CD14-positive monocyte (primary cell): ENCODE data around the gene PRKAG3. TPM values are rescaled to one million over a fixed set of nuclear protein-coding genes. Genes with fewer than 3 reads are reported as not detected.

Experiments
- DNase-seq, 3 donors: peaks; one replicate each; pipeline ENCODE4 v3.0.0-alpha.2; 2011 to 2022
- H2AFZ ChIP-seq: 2 replicates; pipeline ENCODE4 v1.6.0; 2012; ENCODE audit warnings: mild to moderate bottlenecking, low read depth, low read length, inconsistent platforms; ENCODE audit not compliant: insufficient read depth, poor library complexity, severe bottlenecking
- H3K27ac ChIP-seq, 2 donors: 1 replicate in 1 of 2; 2 replicates in 1 of 2; pipeline ENCODE4 v1.5.1; 2012 to 2013; ENCODE audit warnings: low read length in 2 of 2, control low read depth in 1 of 2, inconsistent platforms in 1 of 2, low read depth in 1 of 2, mild to moderate bottlenecking in 1 of 2
- H3K27me3 ChIP-seq, 2 donors: one replicate each; pipeline versions ENCODE4 v1.6.0 to v1.6.1; 2011 to 2013; ENCODE audit warnings: low read length in 2 of 2; ENCODE audit not compliant: control insufficient read depth in 2 of 2, insufficient read depth in 2 of 2
- H3K36me3 ChIP-seq, 2 donors: replicated peaks in 1 of 2; 1 replicate in 1 of 2; 2 replicates in 1 of 2; pipeline versions ENCODE4 v1.5.1 to v1.6.1; 2012 to 2013; ENCODE audit warnings: low read length in 2 of 2, control low read depth in 1 of 2, inconsistent platforms in 1 of 2, mild to moderate bottlenecking in 1 of 2; ENCODE audit not compliant: insufficient read depth in 2 of 2, control insufficient read depth in 1 of 2
- H3K4me1 ChIP-seq, 2 donors: 1 replicate in 1 of 2; 2 replicates in 1 of 2; pipeline versions ENCODE4 v1.5.1 to v1.6.1; 2012 to 2013; ENCODE audit warnings: low read length in 2 of 2, control low read depth in 1 of 2, inconsistent platforms in 1 of 2, mild to moderate bottlenecking in 1 of 2, moderate library complexity in 1 of 2; ENCODE audit not compliant: insufficient read depth in 2 of 2, control insufficient read depth in 1 of 2
- H3K4me2 ChIP-seq: replicated peaks from 2 replicates; pipeline ENCODE3; 2012; ENCODE audit warnings: low read length, moderate library complexity, mild to moderate bottlenecking; ENCODE audit not compliant: poor library complexity, severe bottlenecking; ENCODE audit errors: extremely low read depth
- H3K4me3 ChIP-seq, 3 experiments: fragments of 200-600 bp in 1 of 3; sonication (generic) in 1 of 3; replicated peaks in 1 of 3; 1 replicate in 2 of 3; 2 replicates in 1 of 3; pipeline ENCODE4 v1.5.1; 2011 to 2013; ENCODE audit warnings: low read length in 3 of 3, mild to moderate bottlenecking in 3 of 3, control low read depth in 2 of 3, low read depth in 2 of 3, inconsistent platforms in 1 of 3, moderate library complexity in 1 of 3
- H3K79me2 ChIP-seq: 2 replicates; pipeline ENCODE4 v1.6.0; 2012; ENCODE audit warnings: mild to moderate bottlenecking, control low read depth, inconsistent platforms, low read length, moderate library complexity; ENCODE audit not compliant: insufficient read depth
- H3K9ac ChIP-seq: 2 replicates; pipeline ENCODE4 v1.6.0; 2017; ENCODE audit warnings: low read length, mild to moderate bottlenecking; ENCODE audit not compliant: insufficient read depth, poor library complexity, severe bottlenecking
- H3K9me3 ChIP-seq, 2 donors: replicated peaks in 1 of 2; 1 replicate in 1 of 2; 2 replicates in 1 of 2; pipeline versions ENCODE4 v1.5.1 to v1.6.1; 2012 to 2013; ENCODE audit warnings: low read length in 2 of 2, control low read depth in 1 of 2; ENCODE audit not compliant: control insufficient read depth in 1 of 2, insufficient read depth in 1 of 2
- H4K20me1 ChIP-seq: 2 replicates; pipeline ENCODE4 v1.6.0; 2012; ENCODE audit warnings: mild to moderate bottlenecking, low read length, control low read depth, moderate library complexity; ENCODE audit not compliant: insufficient read depth
- H3K27ac Mint-ChIP-seq, 7 donors: one replicate each; pipeline ENCODE4 v1.8.0; 2020; ENCODE audit warnings: mild to moderate bottlenecking in 7 of 7, mixed read lengths in 7 of 7, moderate library complexity in 6 of 7, inconsistent platforms in 2 of 7
- H3K27me3 Mint-ChIP-seq, 3 donors: one replicate each; pipeline ENCODE4 v1.8.0; 2021 to 2022; ENCODE audit warnings: low read depth in 3 of 3, mild to moderate bottlenecking in 3 of 3, mixed read lengths in 3 of 3, moderate library complexity in 3 of 3, inconsistent platforms in 1 of 3
- H3K36me3 Mint-ChIP-seq, 2 donors: one replicate each; pipeline ENCODE4 v1.8.0; 2020; ENCODE audit warnings: mixed read lengths in 2 of 2, inconsistent platforms in 1 of 2, mild to moderate bottlenecking in 1 of 2
- H3K4me1 Mint-ChIP-seq: one replicate; pipeline ENCODE4 v1.8.0; 2020; ENCODE audit warnings: mild to moderate bottlenecking, mixed read lengths
- H3K4me3 Mint-ChIP-seq, 2 donors: one replicate each; pipeline ENCODE4 v1.8.0; 2020; ENCODE audit warnings: mild to moderate bottlenecking in 2 of 2, mixed read lengths in 2 of 2, moderate library complexity in 1 of 2
- H3K9me3 Mint-ChIP-seq, 7 donors: one replicate each; pipeline ENCODE4 v1.8.0; 2020 to 2022; ENCODE audit warnings: mixed read lengths in 7 of 7, mild to moderate bottlenecking in 6 of 7, moderate library complexity in 6 of 7, inconsistent platforms in 2 of 7
- CTCF ChIP-seq: fragments of 200-600 bp; IDR thresholded peaks from one replicate; pipeline ENCODE4 v1.8.0; 2022; ENCODE audit warnings: antibody characterized with exemption, mild to moderate bottlenecking
- WGBS: methylation state at CpG from one replicate; pipeline ENCODE4 v1.1.5; 2013; ENCODE audit warnings: missing lambda C conversion rate; ENCODE audit not compliant: insufficient coverage; 5-methylcytosine and 5-hydroxymethylcytosine counted together
- intact Hi-C, 2 donors: fragments of 100-400 bp; cut with micrococcal nuclease; formaldehyde crosslinking; loops; one replicate each; pipeline versions ENCODE4 v1.15.0 to v1.15.1; 2023
- polyA plus RNA-seq, 3 donors: library from polyadenylated mRNA; depleted of rRNA in 1 of 3; unstranded in 2 of 3; stranded (reverse) in 1 of 3; fragments of 300-500 nt in 2 of 3; fragments of >200 nt in 1 of 3; fragmentation: Illumina TruSeq in 2 of 3; gene quantifications; 1 replicate in 2 of 3; 2 replicates in 1 of 3; pipeline ENCODE4 v1.2.3, GENCODE V29; 2012 to 2021

PRKAG3 gene
- polyA plus RNA-seq, 3 donors: not detected

- no peak for DNase-seq
- peaks cover 0 to 5% (median 0%) of the 10 kb centered on the region in 7 donors for H3K9me3 Mint-ChIP-seq
- no peak overlapping the region for H3K4me3 ChIP-seq
- H3K27ac ChIP-seq: no peak overlapping the region
- H3K4me2 ChIP-seq: no peak overlapping the region
- peaks cover 29% of the 10 kb centered on the region for H3K4me1 Mint-ChIP-seq
- H3K36me3 ChIP-seq: no peaks in the 10 kb centered on the region
- H3K36me3 Mint-ChIP-seq: peaks cover 0 to 3% of the 10 kb centered on the region in 2 donors
- H4K20me1 ChIP-seq: no peaks in the 10 kb centered on the region
- 73% methylated on average over 7 of the region's 14 CpGs for WGBS
- H3K4me3 Mint-ChIP-seq: no peak overlapping the region
- H3K79me2 ChIP-seq: no peaks in the 10 kb centered on the region
- H3K9me3 ChIP-seq: no peaks in the 10 kb centered on the region
- intact Hi-C loops: no loop called here
- peaks cover 24 to 36% (median 28%) of the 10 kb centered on the region in 3 donors for H3K27me3 Mint-ChIP-seq
- TF ChIP-seq CTCF: no peak
- peaks cover 4 to 8% of the 10 kb centered on the region in 2 donors for H3K27me3 ChIP-seq
- H2AFZ ChIP-seq: no peak overlapping the region
- peaks cover 10 to 22% of the 10 kb centered on the region in 2 donors for H3K4me1 ChIP-seq
- H3K9ac ChIP-seq: no peak overlapping the region
- no peak overlapping the region for H3K27ac Mint-ChIP-seq
Measured at GRCh38 chr2:218827701-218828476, 3.7 kb downstream of the PRKAG3 start.

GRCh38 chr2:218826791-218827190 is 4.8 kb downstream of the PRKAG3 start:
- Histone ChIP-seq H4K20me1 (no peaks in the 10 kb centered on the region), H3K36me3 (no peaks in the 10 kb centered on the region), H3K4me3 (peak overlapping the region in 1 of 3 experiments; percentile 28), H3K79me2 (no peaks in the 10 kb centered on the region), H3K9me3 (no peaks in the 10 kb centered on the region), H3K4me2 (peak overlapping the region; percentile 51), H3K4me1 (peaks cover 8 to 16% of the 10 kb centered on the region in 2 donors), H3K27ac (no peak overlapping the region), H3K27me3 (peaks cover 0 to 5% of the 10 kb centered on the region in 2 donors), H3K9ac (no peak overlapping the region), H2AFZ (peak overlapping the region; percentile 57)
- Mint-ChIP-seq H3K36me3 (peaks cover 4 to 7% of the 10 kb centered on the region in 2 donors), H3K9me3 (peaks cover 0 to 7% (median 0%) of the 10 kb centered on the region in 7 donors), H3K27ac (peak overlapping the region in 3 of 7 donors; percentile 25 to 51 (median 42)), H3K27me3 (peaks cover 18 to 29% (median 21%) of the 10 kb centered on the region in 3 donors), H3K4me1 (peaks cover 22% of the 10 kb centered on the region), H3K4me3 (peak overlapping the region in 1 of 2 donors; percentile 39)
- 85% methylated on average over 4 of the region's 10 CpGs for WGBS
- intact Hi-C loops: no loop called here
- DNase-seq: no peak
- TF ChIP-seq CTCF: no peak
